Thoracic aorta (tissue), 2 donors: Measurements from ENCODE around the gene SMIM21. TPM values are rescaled to one million over a fixed set of nuclear protein-coding genes. Genes with fewer than 3 reads are reported as not detected.

Source experiments
- ATAC-seq: fragments of 150-250 bp; one replicate; pipeline ENCODE4 v1.8.0; 2017; ENCODE audit warnings: low read depth; ENCODE audit not compliant: insufficient number of reproducible peaks, low FRiP score
- DNase-seq: peaks from one replicate; pipeline ENCODE4 v3.0.0-alpha.2; 2020; ENCODE audit warnings: low spot score
- H3K27ac ChIP-seq, 2 donors: fragments of 200-600 bp; sonication (generic); 1 replicate in 1 of 2; 2 replicates in 1 of 2; pipeline ENCODE4 v1.5.1; 2016; ENCODE audit warnings: mild to moderate bottlenecking in 2 of 2, moderate library complexity in 2 of 2
- H3K27me3 ChIP-seq: fragments of 200-600 bp; sonication (generic); replicated peaks from 2 replicates; pipeline ENCODE4 v1.6.0; 2016; ENCODE audit warnings: mild to moderate bottlenecking; ENCODE audit not compliant: insufficient read depth
- H3K36me3 ChIP-seq: fragments of 200-600 bp; sonication (generic); one replicate; pipeline ENCODE4 v1.5.1; 2016
- H3K4me1 ChIP-seq, 2 donors: fragments of 200-600 bp; sonication (generic); 1 replicate in 1 of 2; 2 replicates in 1 of 2; pipeline versions ENCODE4 v1.5.1 to v1.6.0; 2016; ENCODE audit warnings: low read depth in 2 of 2, mild to moderate bottlenecking in 1 of 2; ENCODE audit not compliant: control insufficient read depth in 1 of 2
- H3K4me3 ChIP-seq: fragments of 200-600 bp; sonication (generic); 2 replicates; pipeline ENCODE4 v1.5.1; 2016; ENCODE audit warnings: mild to moderate bottlenecking
- H3K9me3 ChIP-seq: fragments of 200-600 bp; sonication (generic); 2 replicates; pipeline ENCODE4 v1.5.1; 2016
- total RNA-seq, 2 donors: library from RNA; depleted of rRNA; stranded (reverse); fragments of >200 nt; gene quantifications; one replicate each; pipeline versions ENCODE4 v1.1.0 to v1.2.3, GENCODE V29; 2016
- TF ChIP-seq, protein P1 (sequence below): fragments of 200-600 bp; sonication (generic); IDR thresholded peaks from one replicate; pipeline ENCODE4 v1.5.1; 2019; ENCODE audit warnings: antibody characterized with exemption

Gene SMIM21
- not detected for total RNA-seq

- Histone ChIP-seq H3K27ac (no peak within 1 kb of the TSS), H3K4me1 (no peaks in the 10 kb centered on the region), H3K9me3 (no peaks in the 10 kb centered on the region)
Observed at GRCh38 chr18:75427603-75428002, at the start of gene SMIM21. Gene SMIM21, minus strand, starts transcription at chr18:75427703. Its CDS starts 140 bp downstream, at chr18:75427563.

GRCh38 chr18:75475228-75475627 lies 47.7 kb upstream of the SMIM21 start:
- ATAC-seq (no peak), DNase-seq (no peak)
- H3K9me3 ChIP-seq = no peaks in the 10 kb centered on the region
- no peaks in the 10 kb centered on the region for H3K4me1 ChIP-seq
- TF ChIP-seq, protein P1, sequence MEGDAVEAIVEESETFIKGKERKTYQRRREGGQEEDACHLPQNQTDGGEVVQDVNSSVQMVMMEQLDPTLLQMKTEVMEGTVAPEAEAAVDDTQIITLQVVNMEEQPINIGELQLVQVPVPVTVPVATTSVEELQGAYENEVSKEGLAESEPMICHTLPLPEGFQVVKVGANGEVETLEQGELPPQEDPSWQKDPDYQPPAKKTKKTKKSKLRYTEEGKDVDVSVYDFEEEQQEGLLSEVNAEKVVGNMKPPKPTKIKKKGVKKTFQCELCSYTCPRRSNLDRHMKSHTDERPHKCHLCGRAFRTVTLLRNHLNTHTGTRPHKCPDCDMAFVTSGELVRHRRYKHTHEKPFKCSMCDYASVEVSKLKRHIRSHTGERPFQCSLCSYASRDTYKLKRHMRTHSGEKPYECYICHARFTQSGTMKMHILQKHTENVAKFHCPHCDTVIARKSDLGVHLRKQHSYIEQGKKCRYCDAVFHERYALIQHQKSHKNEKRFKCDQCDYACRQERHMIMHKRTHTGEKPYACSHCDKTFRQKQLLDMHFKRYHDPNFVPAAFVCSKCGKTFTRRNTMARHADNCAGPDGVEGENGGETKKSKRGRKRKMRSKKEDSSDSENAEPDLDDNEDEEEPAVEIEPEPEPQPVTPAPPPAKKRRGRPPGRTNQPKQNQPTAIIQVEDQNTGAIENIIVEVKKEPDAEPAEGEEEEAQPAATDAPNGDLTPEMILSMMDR = no peak
- no peak overlapping the region for H3K27ac ChIP-seq
- no peak overlapping the region for H3K4me3 ChIP-seq
- H3K27me3 ChIP-seq = no peaks in the 10 kb centered on the region
- H3K36me3 ChIP-seq = no peaks in the 10 kb centered on the region

More at GRCh38 chr18:75427603-75428002, at the start of gene SMIM21:
- no peak for DNase-seq
- Histone ChIP-seq H3K36me3 (no peaks in the 10 kb centered on the region), H3K4me3 (no peak within 1 kb of the TSS), H3K27me3 (no peaks in the 10 kb centered on the region)
- ATAC-seq = no peak
- TF ChIP-seq, protein P1 = no peak

- TF ChIP-seq, protein P1 = no peak
- DNase-seq (no peak), ATAC-seq (no peak)
- Histone ChIP-seq H3K4me3 (no peak overlapping the region), H3K4me1 (no peaks in the 10 kb centered on the region), H3K36me3 (no peaks in the 10 kb centered on the region), H3K27me3 (no peaks in the 10 kb centered on the region), H3K9me3 (no peaks in the 10 kb centered on the region), H3K27ac (no peak overlapping the region)
Observed at GRCh38 chr18:75474332-75474731, 46.8 kb upstream of the SMIM21 start.

GRCh38 chr18:75473316-75473715 lies 45.8 kb upstream of the SMIM21 start:
- ATAC-seq = no peak
- Histone ChIP-seq H3K27me3 (no peaks in the 10 kb centered on the region), H3K36me3 (no peaks in the 10 kb centered on the region), H3K4me1 (no peaks in the 10 kb centered on the region), H3K4me3 (no peak overlapping the region), H3K9me3 (no peaks in the 10 kb centered on the region), H3K27ac (no peak overlapping the region)
- TF ChIP-seq, protein P1 = no peak
- no peak for DNase-seq

DNA sequence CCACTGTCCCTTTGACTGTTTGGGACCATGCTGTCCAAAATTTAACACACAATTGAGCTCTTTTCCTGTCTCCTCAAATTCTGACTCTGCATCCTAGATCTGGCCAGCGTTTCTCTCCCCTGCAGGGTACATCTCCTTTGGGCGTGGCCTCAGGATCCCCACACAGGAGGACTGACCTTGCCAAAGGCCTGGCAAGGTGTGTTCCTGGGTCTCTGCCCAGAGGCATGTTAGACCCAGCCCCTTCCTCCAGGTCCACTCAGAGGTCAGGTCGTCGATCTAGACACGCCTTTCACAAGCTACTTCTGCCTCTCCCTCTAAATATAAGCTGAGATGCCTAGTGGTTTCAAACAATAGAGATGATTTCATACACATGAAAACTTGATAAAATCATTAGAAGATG lies 45.4 kb upstream of the SMIM21 start:
- H3K27me3 ChIP-seq = no peaks in the 10 kb centered on the region
- no peak overlapping the region for H3K4me3 ChIP-seq
- no peak for DNase-seq
- H3K4me1 ChIP-seq = no peaks in the 10 kb centered on the region
- no peak overlapping the region for H3K27ac ChIP-seq
- TF ChIP-seq, protein P1 = no peak
- H3K9me3 ChIP-seq = no peaks in the 10 kb centered on the region
- ATAC-seq = no peak
- no peaks in the 10 kb centered on the region for H3K36me3 ChIP-seq
